Smooth muscle cell (in vitro differentiated cells): ENCODE results near the gene YPEL1. TPM values are rescaled to one million over a fixed set of nuclear protein-coding genes. Genes with fewer than 3 reads are reported as not detected.

Experiments
- DNase-seq: peaks from one replicate; lab custom pipeline; 2025; ENCODE audit not compliant: unreplicated experiment; lab: John Stamatoyannopoulos, UW
- H2AFZ ChIP-seq: fragments of 200-600 bp; sonication (generic); 2 replicates; pipeline ENCODE4 v1.6.0; 2016; ENCODE audit warnings: antibody characterized with exemption, low read depth, mild to moderate bottlenecking
- H3F3A ChIP-seq: fragments of 200-600 bp; sonication (generic); 2 replicates; pipeline ENCODE4 v1.6.0; 2017; ENCODE audit warnings: antibody characterized with exemption, low read depth
- H3K27ac ChIP-seq: fragments of 200-600 bp; sonication (generic); 2 replicates; pipeline ENCODE4 v1.5.1; 2016; ENCODE audit warnings: low read depth, mild to moderate bottlenecking
- H3K27me3 ChIP-seq: fragments of 200-600 bp; sonication (generic); 2 replicates; pipeline ENCODE4 v1.6.1; 2016; ENCODE audit warnings: low read depth, mild to moderate bottlenecking
- H3K36me3 ChIP-seq: fragments of 200-600 bp; sonication (generic); 2 replicates; pipeline ENCODE4 v1.5.1; 2016; ENCODE audit warnings: low read depth
- H3K4me1 ChIP-seq: fragments of 200-600 bp; sonication (generic); 2 replicates; pipeline ENCODE4 v1.5.1; 2016; ENCODE audit warnings: low read depth
- H3K4me2 ChIP-seq: fragments of 200-600 bp; sonication (generic); 2 replicates; pipeline ENCODE4 v1.6.0; 2016; ENCODE audit warnings: mild to moderate bottlenecking
- H3K4me3 ChIP-seq: fragments of 200-600 bp; sonication (generic); 2 replicates; pipeline ENCODE4 v1.5.1; 2016; ENCODE audit warnings: mild to moderate bottlenecking
- H3K79me2 ChIP-seq: fragments of 200-600 bp; sonication (generic); 2 replicates; pipeline ENCODE4 v1.6.0; 2016; ENCODE audit warnings: low read depth, mild to moderate bottlenecking
- H3K9ac ChIP-seq: fragments of 200-600 bp; sonication (generic); 2 replicates; pipeline ENCODE4 v1.6.0; 2016; ENCODE audit warnings: low read depth
- H3K9me3 ChIP-seq: fragments of 200-600 bp; sonication (generic); replicated peaks from 2 replicates; pipeline ENCODE4 v1.5.1; 2016; ENCODE audit warnings: low read depth
- H4K20me1 ChIP-seq: fragments of 200-600 bp; sonication (generic); 2 replicates; pipeline ENCODE4 v1.6.0; 2016; ENCODE audit warnings: low read depth
- WGBS: methylation state at CpG from one replicate; pipeline ENCODE4 v1.1.7; 2016; ENCODE audit warnings: low lambda C conversion rate; 5-methylcytosine and 5-hydroxymethylcytosine counted together
- polyA plus RNA-seq: library from polyadenylated mRNA; unstranded; fragments of >200 nt; fragmentation: Nextera tagmentation; extraction: Ambion mirVana; gene quantifications from 2 replicates; pipeline ENCODE4 v1.2.1, GENCODE V29; 2016
- total RNA-seq: library from RNA; depleted of rRNA; stranded (reverse); fragments of >200 nt; gene quantifications from 2 replicates; pipeline ENCODE4 v1.2.3, GENCODE V29; 2014
- TF ChIP-seq, protein P1 (sequence below): fragments of 200-600 bp; sonication (generic); IDR thresholded peaks from 2 replicates; pipeline ENCODE4 v1.5.1; 2017; ENCODE audit warnings: borderline replicate concordance, mild to moderate bottlenecking, antibody characterized with exemption; ENCODE audit not compliant: insufficient read depth, poor library complexity, severe bottlenecking

The YPEL1 gene
- total and polyA plus RNA-seq, 2 experiments from 2014 or later = 1.8 to 4.1 TPM

- H3F3A ChIP-seq = no peaks in the 10 kb centered on the region
- H3K4me1 ChIP-seq = no peaks in the 10 kb centered on the region
- H3K27ac ChIP-seq = no peak overlapping the region
- H2AFZ ChIP-seq = no peak overlapping the region
- no peak overlapping the region for H3K4me2 ChIP-seq
- no peaks in the 10 kb centered on the region for H3K27me3 ChIP-seq
- TF ChIP-seq, protein P1, sequence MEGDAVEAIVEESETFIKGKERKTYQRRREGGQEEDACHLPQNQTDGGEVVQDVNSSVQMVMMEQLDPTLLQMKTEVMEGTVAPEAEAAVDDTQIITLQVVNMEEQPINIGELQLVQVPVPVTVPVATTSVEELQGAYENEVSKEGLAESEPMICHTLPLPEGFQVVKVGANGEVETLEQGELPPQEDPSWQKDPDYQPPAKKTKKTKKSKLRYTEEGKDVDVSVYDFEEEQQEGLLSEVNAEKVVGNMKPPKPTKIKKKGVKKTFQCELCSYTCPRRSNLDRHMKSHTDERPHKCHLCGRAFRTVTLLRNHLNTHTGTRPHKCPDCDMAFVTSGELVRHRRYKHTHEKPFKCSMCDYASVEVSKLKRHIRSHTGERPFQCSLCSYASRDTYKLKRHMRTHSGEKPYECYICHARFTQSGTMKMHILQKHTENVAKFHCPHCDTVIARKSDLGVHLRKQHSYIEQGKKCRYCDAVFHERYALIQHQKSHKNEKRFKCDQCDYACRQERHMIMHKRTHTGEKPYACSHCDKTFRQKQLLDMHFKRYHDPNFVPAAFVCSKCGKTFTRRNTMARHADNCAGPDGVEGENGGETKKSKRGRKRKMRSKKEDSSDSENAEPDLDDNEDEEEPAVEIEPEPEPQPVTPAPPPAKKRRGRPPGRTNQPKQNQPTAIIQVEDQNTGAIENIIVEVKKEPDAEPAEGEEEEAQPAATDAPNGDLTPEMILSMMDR = no peak
- H3K9me3 ChIP-seq = no peaks in the 10 kb centered on the region
- DNase-seq = no peak
- WGBS = 92% methylated on average over 15 of the region's 15 CpGs
- H3K79me2 ChIP-seq = no peaks in the 10 kb centered on the region
- H3K4me3 ChIP-seq = no peak overlapping the region
- peaks cover 6% of the 10 kb centered on the region for H4K20me1 ChIP-seq
- peaks cover 33% of the 10 kb centered on the region for H3K36me3 ChIP-seq
- no peak overlapping the region for H3K9ac ChIP-seq
Observed at GRCh38 chr22:21766691-21767462, 31.3 kb upstream of the YPEL1 start.

GRCh38 chr22:21765909-21766529, 30.4 kb upstream of the YPEL1 start:
- Histone ChIP-seq H3K9ac (no peak overlapping the region), H3K36me3 (peaks cover 31% of the 10 kb centered on the region), H2AFZ (no peak overlapping the region)

GRCh38 chr22:21764038-21764804, 28.6 kb upstream of the YPEL1 start:
- Histone ChIP-seq H3K9ac (no peak overlapping the region), H2AFZ (no peak overlapping the region), H3K79me2 (no peaks in the 10 kb centered on the region), H3K9me3 (no peaks in the 10 kb centered on the region), H3K36me3 (peaks cover 24% of the 10 kb centered on the region), H3F3A (no peaks in the 10 kb centered on the region), H3K27me3 (no peaks in the 10 kb centered on the region), H3K27ac (no peak overlapping the region), H3K4me3 (no peak overlapping the region), H3K4me2 (no peak overlapping the region), H4K20me1 (peaks cover 15% of the 10 kb centered on the region), H3K4me1 (no peaks in the 10 kb centered on the region)
- no peak for DNase-seq
- 94% methylated on average over 9 of the region's 9 CpGs for WGBS
- TF ChIP-seq, protein P1 = no peak

More at GRCh38 chr22:21765909-21766529, 30.4 kb upstream of the YPEL1 start:
- Histone ChIP-seq H3K4me3 (no peak overlapping the region), H3F3A (no peaks in the 10 kb centered on the region), H3K9me3 (no peaks in the 10 kb centered on the region), H3K4me1 (no peaks in the 10 kb centered on the region), H3K27ac (no peak overlapping the region), H3K27me3 (no peaks in the 10 kb centered on the region), H3K79me2 (no peaks in the 10 kb centered on the region), H3K4me2 (no peak overlapping the region), H4K20me1 (peaks cover 8% of the 10 kb centered on the region)
- 99% methylated on average over 11 of the region's 11 CpGs for WGBS
- TF ChIP-seq, protein P1 = no peak
- no peak for DNase-seq
